Suprapubic skin (tissue), 3 donors: ENCODE measurements around the gene ERC2.

ENCODE experiments used
- CTCF ChIP-seq, 2 donors: fragments of 200-600 bp in 1 of 2; fragments of 450-650 bp in 1 of 2; sonication (generic) in 1 of 2; IDR thresholded peaks; one replicate each; pipeline ENCODE4 v1.5.1; 2016 to 2019; ENCODE audit warnings: antibody characterized with exemption in 2 of 2, mild to moderate bottlenecking in 1 of 2, moderate library complexity in 1 of 2
- EP300 ChIP-seq: sonication (generic); formaldehyde crosslinking; IDR thresholded peaks from one replicate; pipeline ENCODE4 v1.6.1; 2017; ENCODE audit warnings: antibody characterized with exemption

- TF ChIP-seq CTCF (IDR thresholded peaks at IDR 0.05) (no peak), EP300 (no peak)
Measured at GRCh38 chr3:56196700-56197099, 271.6 kb downstream of the ERC2 start.
